GM18517 (cell line): ENCODE measurements around the gene SH3BP2.
A peak's percentile ranks its signal among the peaks of the same experiment; 100 is the strongest.

Experiments used
- ATAC-seq: cut with Tn5 transposase; IDR thresholded peaks from one replicate; pipeline ENCODE4 v1.9.1; 2021; ENCODE audit warnings: mild to moderate bottlenecking, moderate library complexity; ENCODE audit not compliant: unreplicated experiment

Gene SH3BP2

GRCh38 chr4:2831611-2832308, 38.9 kb downstream of the SH3BP2 start:
- ATAC-seq = no peak

GRCh38 chr4:2832309-2832980, 39.6 kb downstream of the SH3BP2 start:
- peak; percentile 75 for ATAC-seq

- no peak for ATAC-seq
Measured at GRCh38 chr4:2832981-2833670, 40.2 kb downstream of the SH3BP2 start.

- ATAC-seq = no peak
Measured at GRCh38 chr4:2833671-2834000, 40.8 kb downstream of the SH3BP2 start.

GRCh38 chr4:2834001-2834921, 41.4 kb downstream of the SH3BP2 start:
- ATAC-seq = no peak

GRCh38 chr4:2835978-2836377, 43.1 kb downstream of the SH3BP2 start:
- no peak for ATAC-seq

- ATAC-seq = no peak
Measured at GRCh38 chr4:2836391-2836859, 43.5 kb downstream of the SH3BP2 start.

- no peak for ATAC-seq
Measured at GRCh38 chr4:2837110-2837903, 44.4 kb downstream of the SH3BP2 start.

- ATAC-seq = peak; percentile 44
Measured at GRCh38 chr4:2837904-2838496, 45.1 kb downstream of the SH3BP2 start.

- no peak for ATAC-seq
Measured at GRCh38 chr4:2839060-2839459, 46.2 kb downstream of the SH3BP2 start.

- ATAC-seq = no peak
Measured at GRCh38 chr4:2842687-2843262, 49.9 kb downstream of the SH3BP2 start.

- ATAC-seq = peak; percentile 76
Measured at GRCh38 chr4:2843263-2843940, 50.5 kb downstream of the SH3BP2 start, which contains the start of gene ADD1. TSS of gene ADD1 (plus strand) at chr4:2843844. CDS start at chr4:2875916, 32,072 bp downstream.

GRCh38 chr4:2843941-2844584, 51.2 kb downstream of the SH3BP2 start:
- no peak for ATAC-seq

GRCh38 chr4:2846172-2846571, 53.3 kb downstream of the SH3BP2 start:
- no peak for ATAC-seq

GRCh38 chr4:2847302-2847871, 54.5 kb downstream of the SH3BP2 start:
- no peak for ATAC-seq

- ATAC-seq = no peak
Measured at GRCh38 chr4:2848449-2848848, 55.6 kb downstream of the SH3BP2 start.

GRCh38 chr4:2849267-2850152, 56.6 kb downstream of the SH3BP2 start:
- no peak for ATAC-seq
